ENCODE results near the gene DDA1. TPM values are rescaled to one million over a fixed set of nuclear protein-coding genes. Genes with fewer than 3 reads are reported as not detected.
A peak's percentile ranks its signal among the peaks of the same experiment; 100 is the strongest.

Gene DDA1
- total RNA-seq, 1 donor from 2014 or later, result 81.2 TPM

GRCh38 chr19:17339088-17339741 lies 29.9 kb downstream of the DDA1 start:
- H3K4me1 Mint-ChIP-seq (ENCODE audit: low read depth, unreplicated experiment), result peaks cover 5% of the 10 kb centered on the region
- no peak for DNase-seq
- no peak overlapping the region for H3K4me3 Mint-ChIP-seq (ENCODE audit: unreplicated experiment)
- peaks cover 10% of the 10 kb centered on the region for H3K27me3 Mint-ChIP-seq (ENCODE audit: unreplicated experiment)
- peaks cover 11% of the 10 kb centered on the region for H3K9me3 Mint-ChIP-seq (ENCODE audit: unreplicated experiment)
- TF ChIP-seq CTCF (IDR thresholded peaks at IDR 0.05; ENCODE audit: partially characterized antibody, unreplicated experiment), result no peak
- no peaks in the 10 kb centered on the region for H3K36me3 Mint-ChIP-seq (ENCODE audit: unreplicated experiment)
- H3K27ac Mint-ChIP-seq (ENCODE audit: unreplicated experiment), result no peak overlapping the region

GRCh38 chr19:17340302-17340870 lies 31.0 kb downstream of the DDA1 start:
- Mint-ChIP-seq H3K36me3 (ENCODE audit: unreplicated experiment) (no peaks in the 10 kb centered on the region), H3K4me3 (ENCODE audit: unreplicated experiment) (no peak overlapping the region), H3K27ac (ENCODE audit: unreplicated experiment) (no peak overlapping the region), H3K4me1 (ENCODE audit: low read depth, unreplicated experiment) (peaks cover 3% of the 10 kb centered on the region), H3K9me3 (ENCODE audit: unreplicated experiment) (peaks cover 8% of the 10 kb centered on the region), H3K27me3 (ENCODE audit: unreplicated experiment) (peaks cover 5% of the 10 kb centered on the region)
- no peak for DNase-seq
- TF ChIP-seq CTCF (IDR thresholded peaks at IDR 0.05; ENCODE audit: partially characterized antibody, unreplicated experiment), result no peak

- no peaks in the 10 kb centered on the region for H3K36me3 Mint-ChIP-seq (ENCODE audit: unreplicated experiment)
- H3K4me3 Mint-ChIP-seq (ENCODE audit: unreplicated experiment), result no peak overlapping the region
- H3K4me1 Mint-ChIP-seq (ENCODE audit: low read depth, unreplicated experiment), result peaks cover 3% of the 10 kb centered on the region
- H3K27me3 Mint-ChIP-seq (ENCODE audit: unreplicated experiment), result peaks cover 5% of the 10 kb centered on the region
- H3K27ac Mint-ChIP-seq (ENCODE audit: unreplicated experiment), result no peak overlapping the region
- peaks cover 8% of the 10 kb centered on the region for H3K9me3 Mint-ChIP-seq (ENCODE audit: unreplicated experiment)
- peak; percentile 17 for DNase-seq
- TF ChIP-seq CTCF (IDR thresholded peaks at IDR 0.05; ENCODE audit: partially characterized antibody, unreplicated experiment), result no peak
Observed at GRCh38 chr19:17340871-17341357, 31.6 kb downstream of the DDA1 start.

- Mint-ChIP-seq H3K4me3 (ENCODE audit: unreplicated experiment) (no peak overlapping the region), H3K9me3 (ENCODE audit: unreplicated experiment) (peaks cover 8% of the 10 kb centered on the region), H3K27me3 (ENCODE audit: unreplicated experiment) (peaks cover 3% of the 10 kb centered on the region), H3K4me1 (ENCODE audit: low read depth, unreplicated experiment) (peaks cover 3% of the 10 kb centered on the region), H3K27ac (ENCODE audit: unreplicated experiment) (no peak overlapping the region), H3K36me3 (ENCODE audit: unreplicated experiment) (no peaks in the 10 kb centered on the region)
- DNase-seq, result no peak
- TF ChIP-seq CTCF (IDR thresholded peaks at IDR 0.05; ENCODE audit: partially characterized antibody, unreplicated experiment), result no peak
Observed at GRCh38 chr19:17341386-17341785, 32.0 kb downstream of the DDA1 start.

GRCh38 chr19:17341845-17342244 lies 32.5 kb downstream of the DDA1 start:
- H3K27me3 Mint-ChIP-seq (ENCODE audit: unreplicated experiment), result peaks cover 3% of the 10 kb centered on the region
- no peak overlapping the region for H3K27ac Mint-ChIP-seq (ENCODE audit: unreplicated experiment)
- DNase-seq, result no peak
- H3K4me1 Mint-ChIP-seq (ENCODE audit: low read depth, unreplicated experiment), result peaks cover 3% of the 10 kb centered on the region
- peaks cover 5% of the 10 kb centered on the region for H3K9me3 Mint-ChIP-seq (ENCODE audit: unreplicated experiment)
- no peak for TF ChIP-seq CTCF (IDR thresholded peaks at IDR 0.05; ENCODE audit: partially characterized antibody, unreplicated experiment)
- H3K36me3 Mint-ChIP-seq (ENCODE audit: unreplicated experiment), result no peaks in the 10 kb centered on the region
- no peak overlapping the region for H3K4me3 Mint-ChIP-seq (ENCODE audit: unreplicated experiment)

Data from glutamatergic neuron (in vitro differentiated cells).